ENCODE data around the gene ZNF783.

ZNF783 gene

GRCh38 chr7:149281508-149282330 lies 19.7 kb downstream of the ZNF783 start:
- no peak for DNase-seq (ENCODE audit: low read depth in 2 of 2)

GRCh38 chr7:149282331-149282655 lies 20.3 kb downstream of the ZNF783 start:
- no peak for DNase-seq (ENCODE audit: low read depth in 2 of 2)

- DNase-seq (ENCODE audit: low read depth in 2 of 2): no peak
These were observed 21.3 kb downstream of the ZNF783 start for GRCh38 chr7:149283321-149283720.

- no peak for DNase-seq (ENCODE audit: low read depth in 2 of 2)
These were observed 22.3 kb downstream of the ZNF783 start for GRCh38 chr7:149284343-149284742.

- DNase-seq (ENCODE audit: low read depth in 2 of 2): peak; percentile 94 to 96
These were observed 23.0 kb downstream of the ZNF783 start for GRCh38 chr7:149284850-149285585.

- no peak for DNase-seq (ENCODE audit: low read depth in 2 of 2)
These were observed 23.6 kb downstream of the ZNF783 start for GRCh38 chr7:149285603-149286002.

GRCh38 chr7:149286811-149287400 lies 24.9 kb downstream of the ZNF783 start:
- no peak for DNase-seq (ENCODE audit: low read depth in 2 of 2)

GRCh38 chr7:149287622-149288021 lies 25.6 kb downstream of the ZNF783 start:
- no peak for DNase-seq (ENCODE audit: low read depth in 2 of 2)

GRCh38 chr7:149289262-149289661 lies 27.3 kb downstream of the ZNF783 start:
- no peak for DNase-seq (ENCODE audit: low read depth in 2 of 2)

GRCh38 chr7:149289856-149290255 lies 27.9 kb downstream of the ZNF783 start:
- no peak for DNase-seq (ENCODE audit: low read depth in 2 of 2)

- no peak for DNase-seq (ENCODE audit: low read depth in 2 of 2)
These were observed 29.2 kb downstream of the ZNF783 start for GRCh38 chr7:149291036-149291780.

GRCh38 chr7:149291781-149292461 lies 29.9 kb downstream of the ZNF783 start:
- no peak for DNase-seq (ENCODE audit: low read depth in 2 of 2)

GRCh38 chr7:149292462-149292823 lies 30.4 kb downstream of the ZNF783 start:
- DNase-seq (ENCODE audit: low read depth in 2 of 2): no peak

- no peak for DNase-seq (ENCODE audit: low read depth in 2 of 2)
These were observed 31.3 kb downstream of the ZNF783 start for GRCh38 chr7:149293338-149293737.

GRCh38 chr7:149293946-149294633 lies 32.1 kb downstream of the ZNF783 start:
- no peak for DNase-seq (ENCODE audit: low read depth in 2 of 2)

- DNase-seq (ENCODE audit: low read depth in 2 of 2): no peak
These were observed 32.9 kb downstream of the ZNF783 start for GRCh38 chr7:149294634-149295480.

- DNase-seq (ENCODE audit: low read depth in 2 of 2): no peak
These were observed 33.5 kb downstream of the ZNF783 start for GRCh38 chr7:149295481-149295850.

GRCh38 chr7:149296368-149296767 lies 34.4 kb downstream of the ZNF783 start:
- no peak for DNase-seq (ENCODE audit: low read depth in 2 of 2)

- DNase-seq (ENCODE audit: low read depth in 2 of 2): no peak
These were observed 35.2 kb downstream of the ZNF783 start for GRCh38 chr7:149297034-149297755.
